ENCODE data around the gene PIP5K1C.

PIP5K1C gene

DNA sequence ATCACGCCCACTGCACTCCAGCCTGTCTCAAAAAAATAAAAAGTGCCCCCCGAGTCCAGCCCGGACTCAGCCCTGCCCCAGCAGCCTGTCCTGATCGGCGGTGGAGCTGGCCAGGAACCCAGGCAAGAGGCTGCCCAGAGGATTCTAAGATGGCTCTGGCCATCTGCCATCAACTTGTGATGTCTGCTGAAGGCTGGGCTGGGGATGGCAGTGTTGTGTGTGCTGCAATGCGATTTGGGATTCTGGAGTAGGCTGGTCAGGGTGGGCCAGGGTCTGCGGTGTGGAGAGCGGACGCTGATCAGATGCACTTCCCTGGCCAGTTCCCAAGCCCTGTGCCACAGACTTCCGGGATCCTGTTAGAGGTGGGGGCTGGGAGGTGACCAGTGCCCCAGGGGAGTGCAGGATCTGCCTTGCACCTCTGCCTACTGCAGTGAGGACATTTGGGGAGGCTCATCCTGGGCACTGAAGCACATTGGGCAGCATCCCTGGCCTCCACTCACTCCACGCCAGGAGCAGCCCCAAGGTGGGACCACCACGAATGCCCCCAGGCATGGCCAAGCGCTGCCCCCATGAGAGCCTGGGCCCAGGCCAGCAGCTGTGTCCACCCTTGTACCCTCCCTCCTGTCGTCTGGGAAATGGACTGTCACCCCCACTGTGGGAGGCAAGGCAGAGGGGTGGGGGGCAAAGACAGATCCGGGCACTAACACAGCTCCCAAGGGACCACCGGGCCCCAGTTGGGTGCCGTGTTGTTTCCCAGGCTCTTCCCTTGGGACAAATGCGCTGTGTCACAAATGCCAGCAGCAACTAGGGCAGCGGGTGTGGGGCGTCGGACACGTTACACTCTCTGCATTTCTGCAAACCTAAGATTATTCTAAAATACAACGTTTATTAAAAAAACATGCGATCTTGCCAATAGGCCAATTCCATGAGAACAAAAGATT is 90.2 kb downstream of the PIP5K1C start:
- DNase-seq (ENCODE audit: low read depth) = no peak

GRCh38 chr19:3608750-3609322 is 91.4 kb downstream of the PIP5K1C start:
- DNase-seq (ENCODE audit: low read depth) = no peak

DNA sequence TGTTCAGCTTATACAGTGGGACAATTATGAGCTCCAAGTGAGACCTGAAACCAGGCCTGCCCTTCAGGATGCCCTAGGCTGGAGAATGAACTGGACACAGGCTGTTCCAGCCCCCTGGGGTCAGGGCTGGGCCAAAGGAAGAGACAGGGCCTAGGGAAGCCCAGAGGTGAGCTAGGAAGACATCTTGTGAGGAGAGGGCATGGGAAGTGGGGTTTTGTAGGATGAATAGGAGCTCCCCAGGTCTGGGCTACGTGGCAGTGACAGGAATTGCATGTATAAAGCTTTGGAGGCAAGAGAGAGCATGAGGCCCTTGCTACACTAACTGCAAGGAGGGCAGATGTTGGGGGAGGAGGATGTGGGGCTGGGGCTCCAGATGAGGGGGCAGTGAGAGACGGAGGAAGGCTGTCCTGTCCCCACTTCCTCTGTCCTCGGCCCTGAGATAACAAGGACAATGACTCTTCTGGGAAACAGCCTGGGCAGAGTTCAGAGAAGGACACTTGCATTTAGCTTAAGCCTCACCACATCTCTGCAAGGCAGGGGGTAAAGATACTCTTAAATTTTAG is 92.1 kb downstream of the PIP5K1C start:
- DNase-seq (ENCODE audit: low read depth) = no peak

DNA sequence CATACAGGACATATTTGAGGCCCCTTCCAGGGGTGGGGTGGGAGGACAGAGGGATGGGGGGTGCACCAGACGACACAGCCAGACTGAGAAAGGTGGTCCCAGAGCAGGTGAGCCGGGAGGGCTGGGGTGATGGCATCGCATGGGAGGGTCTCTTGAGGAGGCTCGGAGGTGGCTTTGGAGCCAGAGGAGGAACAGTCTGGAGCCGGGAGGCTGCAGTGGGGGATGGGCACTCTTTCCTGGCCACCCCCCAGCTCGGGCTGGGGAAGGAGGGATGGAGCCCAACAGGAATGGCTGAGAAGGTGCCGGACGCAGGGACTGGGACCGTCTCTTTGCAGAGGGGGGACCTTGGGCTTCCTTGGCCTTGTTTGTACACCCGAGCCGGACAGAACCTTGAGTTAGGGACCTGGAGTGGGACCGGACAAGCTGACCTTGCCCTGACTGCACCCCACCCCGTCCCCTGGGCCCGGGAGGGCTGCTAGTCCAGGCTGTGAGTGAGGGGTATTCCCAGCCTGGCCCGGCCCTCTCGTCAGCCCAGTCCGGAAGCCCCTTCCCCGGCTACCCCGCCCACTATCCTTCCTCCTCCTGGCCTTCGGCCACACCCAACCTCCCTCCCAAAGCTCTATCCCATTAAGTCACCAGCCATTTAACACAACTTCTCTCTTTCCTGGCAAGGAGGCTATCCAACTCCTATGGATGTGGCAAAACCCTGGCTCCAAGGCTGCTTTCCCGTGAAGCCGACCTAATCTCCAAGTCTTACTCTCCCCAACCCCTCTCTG is 92.8 kb downstream of the PIP5K1C start:
- peak; percentile 34 for DNase-seq (ENCODE audit: low read depth)

DNA sequence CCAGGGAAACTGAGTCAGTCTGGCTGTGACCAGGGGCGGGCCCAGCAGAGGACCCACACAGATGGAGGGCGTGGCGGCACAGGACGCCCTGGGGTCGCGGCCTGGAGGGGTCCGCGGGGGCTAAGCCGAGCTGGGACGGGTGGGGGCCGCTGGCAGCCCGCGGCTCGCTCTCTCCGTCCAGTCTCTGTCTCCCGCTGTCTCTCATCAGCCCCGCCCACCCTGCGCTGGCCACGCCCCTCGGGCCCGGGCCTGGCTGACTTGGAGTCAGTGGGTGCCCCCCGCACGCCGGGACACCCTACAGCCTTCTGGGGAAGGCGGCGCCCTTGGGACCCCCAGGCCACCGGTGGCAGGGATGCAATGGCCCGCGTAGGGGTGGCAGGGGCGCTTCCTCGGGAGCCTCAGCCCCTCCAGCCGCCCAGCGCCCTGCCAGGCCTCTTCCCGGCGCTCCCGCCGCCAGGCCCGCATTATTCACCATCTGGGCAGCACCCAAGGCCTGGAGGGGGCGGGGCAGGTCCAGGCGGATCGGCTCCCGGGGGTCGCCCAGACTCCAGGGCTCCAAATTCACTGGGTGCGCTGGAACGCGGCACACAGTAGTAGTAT is 93.5 kb downstream of the PIP5K1C start, which contains the start of gene TBXA2R:
Gene TBXA2R, minus strand, starts transcription at position 186 of the 600 bp plus-strand sequence. CDS start 6,241 bp downstream, outside the sequence.
- DNase-seq (ENCODE audit: low read depth) = peak; percentile 75

- DNase-seq (ENCODE audit: low read depth) = peak; percentile 31
Measured at GRCh38 chr19:3606174-3606689, 94.0 kb downstream of the PIP5K1C start.

DNA sequence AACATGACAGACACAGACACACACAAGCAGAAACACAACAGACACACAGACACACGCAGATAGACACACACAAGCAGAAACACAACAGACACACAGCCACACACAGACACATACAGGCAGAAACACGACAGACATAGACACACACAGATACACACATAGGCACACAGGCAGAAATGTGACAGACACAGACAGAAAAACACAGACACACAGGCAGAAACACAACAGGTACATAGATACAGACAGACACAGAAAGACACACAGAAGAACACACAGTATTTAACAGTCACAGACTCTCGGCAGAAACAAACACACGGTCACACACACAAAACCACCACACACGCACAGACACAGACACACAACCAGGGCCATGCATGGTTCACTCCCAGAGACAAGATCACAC is 94.5 kb downstream of the PIP5K1C start:
- no peak for DNase-seq (ENCODE audit: low read depth)

DNA sequence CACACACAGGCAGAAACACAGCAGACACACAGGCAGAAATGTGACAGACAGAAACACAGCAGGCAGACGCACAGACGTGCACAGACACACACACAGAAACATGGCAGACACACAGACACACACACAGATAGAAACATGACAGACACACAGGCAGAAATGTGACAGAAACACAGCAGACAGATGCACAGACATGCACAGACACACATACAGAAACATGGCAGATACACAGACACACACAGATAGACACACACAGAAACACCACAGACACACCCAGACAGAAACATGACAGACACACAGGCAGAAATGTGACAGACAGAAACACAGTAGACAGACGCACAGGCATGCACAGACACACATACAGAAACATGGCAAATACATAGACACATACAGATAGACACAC is 94.9 kb downstream of the PIP5K1C start:
- no peak for DNase-seq (ENCODE audit: low read depth)

- no peak for DNase-seq (ENCODE audit: low read depth)
Measured at GRCh38 chr19:3604987-3605343, 95.3 kb downstream of the PIP5K1C start.

DNA sequence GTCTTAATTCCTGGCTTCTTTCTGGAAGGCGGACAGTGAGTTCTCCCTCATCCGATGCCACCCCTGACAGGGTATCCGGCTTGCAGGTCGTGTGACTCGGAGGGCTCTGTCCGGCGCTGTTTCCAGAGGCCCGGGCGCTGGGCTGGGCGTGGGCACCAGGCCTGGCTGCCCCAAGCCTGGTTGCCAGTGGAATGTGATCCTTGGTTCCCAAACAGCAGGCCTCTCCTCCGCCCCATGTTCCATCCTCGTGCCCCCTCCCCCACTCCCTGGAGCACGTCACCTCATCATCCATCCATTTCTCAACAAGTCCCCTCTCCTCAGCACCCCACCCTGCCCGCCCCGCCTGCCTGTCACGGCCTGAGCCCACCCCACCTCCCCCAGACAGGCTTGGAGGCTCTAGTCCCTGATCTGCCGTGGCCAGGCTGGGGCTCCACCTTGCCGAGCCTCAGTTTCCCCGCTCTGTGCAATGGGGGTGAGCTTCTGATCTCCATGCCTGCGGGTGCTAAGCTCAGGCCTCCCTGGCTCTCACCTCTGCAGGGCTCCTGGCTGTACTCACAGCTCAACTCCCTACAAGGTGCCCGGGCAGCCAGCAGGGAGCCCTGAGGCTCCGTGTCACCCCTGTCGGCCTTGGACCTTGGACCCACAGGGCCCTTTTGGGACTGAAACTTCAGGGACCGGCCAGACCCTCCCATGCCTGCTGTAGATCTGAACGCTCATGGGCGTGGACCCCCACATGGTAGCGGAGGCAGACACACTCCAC is 95.9 kb downstream of the PIP5K1C start:
- DNase-seq (ENCODE audit: low read depth) = no peak

- peak; percentile 20 for DNase-seq (ENCODE audit: low read depth)
Measured at GRCh38 chr19:3603121-3603811, 97.0 kb downstream of the PIP5K1C start.

DNA sequence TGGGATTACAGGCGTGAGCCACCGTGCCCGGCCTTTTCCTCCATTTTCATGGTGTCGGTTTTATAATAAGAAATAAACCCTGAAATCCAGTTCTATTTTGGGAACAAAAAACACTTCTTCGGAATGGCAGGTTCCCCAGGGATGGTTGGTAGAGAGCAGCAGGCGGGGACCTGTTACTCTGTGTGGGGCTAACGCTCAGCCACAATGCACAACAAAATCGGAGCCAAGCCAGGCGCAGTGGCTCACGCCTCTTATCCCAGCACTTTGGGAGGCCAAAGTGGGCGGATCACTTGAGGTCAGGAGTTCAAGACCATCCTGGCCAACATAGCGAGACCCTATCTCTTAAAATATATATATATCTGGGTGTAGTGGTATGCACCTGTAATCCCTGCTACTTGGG is 99.2 kb downstream of the PIP5K1C start:
- DNase-seq (ENCODE audit: low read depth) = no peak

DNA sequence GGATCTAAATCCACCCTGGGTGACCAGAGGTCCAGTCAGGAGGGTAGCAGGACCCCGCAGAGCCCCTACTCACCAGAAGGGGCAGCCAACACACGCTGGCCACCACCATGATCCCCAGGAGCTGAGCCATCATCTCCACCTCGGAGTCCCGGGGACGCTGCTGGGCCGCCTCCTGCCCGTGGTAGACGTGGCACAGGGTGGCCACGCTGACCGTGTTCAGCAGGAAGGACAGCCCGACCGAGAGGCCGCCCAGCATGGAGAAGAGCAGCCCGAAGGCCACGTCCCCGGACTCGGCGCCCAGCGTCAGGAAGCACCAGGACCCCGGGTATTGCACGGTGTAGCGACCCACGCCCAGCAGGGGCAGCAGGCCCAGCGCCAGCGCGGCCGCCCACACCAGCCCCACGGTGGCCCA is 100.5 kb downstream of the PIP5K1C start:
- no peak for DNase-seq (ENCODE audit: low read depth)

- no peak for DNase-seq (ENCODE audit: low read depth)
Measured at GRCh38 chr19:3595521-3596061, 104.7 kb downstream of the PIP5K1C start.

- DNase-seq (ENCODE audit: low read depth) = no peak
Measured at GRCh38 chr19:3593156-3593555, 107.1 kb downstream of the PIP5K1C start.

DNA sequence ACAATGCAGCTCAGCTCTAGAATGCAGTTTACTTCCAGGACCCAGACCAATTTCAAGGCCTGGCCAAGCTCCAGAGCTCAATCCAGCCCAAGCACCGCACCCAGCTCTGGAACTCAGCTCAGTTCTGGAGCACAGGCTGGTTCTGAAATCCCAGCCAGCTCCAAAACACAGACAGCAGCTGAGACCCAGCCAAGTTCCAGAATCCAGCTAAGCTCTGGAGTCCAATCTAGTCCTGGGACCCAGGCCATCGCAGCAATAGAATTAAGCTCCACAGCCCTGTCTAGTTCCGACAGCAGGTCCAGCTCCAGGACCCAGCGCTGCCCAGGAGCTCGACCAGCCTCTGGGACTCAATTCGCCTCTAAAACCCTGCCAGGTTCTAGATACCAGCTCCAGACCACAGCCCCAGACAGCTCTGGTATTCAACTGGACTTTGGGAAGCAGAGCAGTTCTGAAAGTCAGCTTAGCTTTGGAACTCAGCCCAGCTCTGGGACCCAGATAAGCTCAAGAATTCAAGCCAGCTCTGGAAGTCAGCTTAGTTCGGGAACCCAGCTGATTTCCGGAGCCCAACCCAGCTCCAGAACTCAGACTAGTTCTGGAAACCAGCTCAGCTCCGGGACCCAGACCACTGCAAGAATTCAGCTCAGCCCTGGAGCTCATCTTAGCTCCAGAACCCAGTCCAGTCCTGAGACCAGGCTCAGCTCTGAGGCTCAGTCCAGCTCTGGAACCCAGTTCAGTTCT is 108.2 kb downstream of the PIP5K1C start:
- no peak for DNase-seq (ENCODE audit: low read depth)

GRCh38 chr19:3590991-3591659 is 109.1 kb downstream of the PIP5K1C start:
- no peak for DNase-seq (ENCODE audit: low read depth)

DNA sequence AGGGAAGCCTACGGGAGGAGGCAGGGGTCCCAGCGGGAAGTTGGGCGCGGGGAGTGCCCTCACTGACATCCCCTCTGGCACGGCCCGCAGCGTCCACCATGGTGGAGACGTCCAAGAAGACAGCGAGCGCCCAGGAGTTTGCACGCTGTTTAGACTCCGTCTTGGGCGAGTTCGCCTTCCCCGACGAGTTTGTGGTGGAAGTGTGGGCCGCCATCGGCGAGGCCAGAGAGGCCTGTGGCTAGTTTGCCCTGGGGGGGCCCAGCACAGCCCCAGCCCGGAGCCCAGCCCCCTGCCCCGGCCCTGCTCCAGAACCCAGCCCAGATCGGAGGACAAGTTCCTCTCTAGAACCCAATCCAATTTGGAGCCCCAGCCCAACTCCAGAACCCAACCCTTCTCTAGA is 110.3 kb downstream of the PIP5K1C start:
- DNase-seq (ENCODE audit: low read depth) = no peak

DNA sequence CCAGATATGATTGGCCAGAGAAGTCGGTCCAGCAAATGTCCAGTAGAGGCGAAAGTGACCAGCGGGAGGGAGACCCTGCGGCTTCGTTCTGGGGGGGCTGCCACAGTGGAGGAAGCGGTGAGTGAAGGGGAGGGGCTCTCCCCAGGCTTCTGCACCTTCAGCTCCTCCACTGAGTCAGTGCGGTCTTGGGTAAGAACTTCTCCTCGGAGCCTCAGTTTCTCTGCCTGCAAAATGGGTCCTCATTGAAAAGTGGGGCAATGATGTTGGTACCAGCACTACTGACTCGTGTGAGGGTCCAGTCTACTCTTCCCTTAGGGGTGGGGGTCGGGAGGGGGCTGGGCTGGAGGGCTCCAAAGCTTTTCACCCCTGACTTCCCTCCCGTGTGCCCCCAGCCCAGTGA is 110.8 kb downstream of the PIP5K1C start:
- no peak for DNase-seq (ENCODE audit: low read depth)
